H1 (cell line): ENCODE results near the gene CRTC1. TPM values are rescaled to one million over a fixed set of nuclear protein-coding genes. Genes with fewer than 3 reads are reported as not detected.

ENCODE experiments used
- BACH1 ChIP-seq: IDR thresholded peaks from 2 replicates; pipeline ENCODE4 v1.6.1; 2012; ENCODE audit warnings: low read length, improper control_type of control experiment
- BRCA1 ChIP-seq: IDR thresholded peaks from 2 replicates; pipeline ENCODE4 v1.6.1; 2012; ENCODE audit warnings: low read depth, low read length, improper control_type of control experiment
- CTBP2 ChIP-seq: IDR thresholded peaks from 2 replicates; pipeline ENCODE4 v1.7.0; 2011; ENCODE audit warnings: borderline replicate concordance, mild to moderate bottlenecking, moderate library complexity, mixed read lengths, low read length; ENCODE audit not compliant: insufficient read depth, insufficient read length
- EP300 ChIP-seq, 2 experiments: IDR thresholded peaks; 1 replicate in 1 of 2; 2 replicates in 1 of 2; pipeline ENCODE4 v1.6.1; 2011 to 2012; ENCODE audit warnings: low read depth in 2 of 2, low read length in 2 of 2, mild to moderate bottlenecking in 2 of 2, borderline replicate concordance in 1 of 2, inconsistent platforms in 1 of 2, moderate library complexity in 1 of 2
- HDAC6 ChIP-seq: IDR thresholded peaks from one replicate; pipeline ENCODE4 v1.7.1; 2012; ENCODE audit warnings: low read depth, mild to moderate bottlenecking, inconsistent platforms, low read length, moderate library complexity
- KDM5A ChIP-seq: fragments of 200-600 bp; IDR thresholded peaks from 2 replicates; pipeline ENCODE4 v1.7.1; 2012; ENCODE audit warnings: mild to moderate bottlenecking, low read length, inconsistent platforms, mixed read lengths
- NANOG ChIP-seq: IDR thresholded peaks from 2 replicates; pipeline ENCODE4 v1.6.1; 2011; ENCODE audit warnings: low read length, low read depth, mild to moderate bottlenecking, inconsistent platforms; ENCODE audit not compliant: insufficient read depth, poor library complexity, severe bottlenecking
- POLR2AphosphoS5 ChIP-seq: IDR thresholded peaks from 2 replicates; pipeline ENCODE4 v1.6.1; 2011; ENCODE audit warnings: low read depth, low read length
- SP4 ChIP-seq: IDR thresholded peaks from 2 replicates; pipeline ENCODE4 v1.6.1; 2012; ENCODE audit warnings: low read length, inconsistent platforms
- TCF12 ChIP-seq: IDR thresholded peaks from 2 replicates; pipeline ENCODE4 v1.6.1; 2011; ENCODE audit warnings: low read depth, mild to moderate bottlenecking, low read length
- USF2 ChIP-seq: IDR thresholded peaks from 2 replicates; pipeline ENCODE4 v1.6.1; 2011; ENCODE audit warnings: low read length, improper control_type of control experiment
- polyA plus RNA-seq, 7 experiments: library from polyadenylated mRNA; depleted of rRNA in 3 of 7; stranded (reverse) in 5 of 7; unstranded in 2 of 7; fragments of >200 nt in 5 of 7; fragments of 200-250 nt in 2 of 7; gene quantifications; 1 replicate in 5 of 7; 2 replicates in 1 of 7; 4 replicates in 1 of 7; pipeline versions ENCODE4 v1.2.1 to v1.2.3, GENCODE V29; 2011 to 2013; ENCODE audit warnings: missing spikeins in 2 of 7, mixed read lengths in 2 of 7
- total RNA-seq: library from RNA; stranded (reverse); fragmentation: NEBNext Ultra II Directional; extraction: Animal tissue kit (Norgen Biotek cat#: 25700); gene quantifications from 2 replicates; pipeline ENCODE4 v1.2.1, GENCODE V29; 2021

CRTC1 gene
- total and polyA plus RNA-seq, 2 of the 8 experiments (the other 6 are each of a cell fraction or from before 2014, with no cell fraction given), result 2.9 to 8.5 TPM

- TF ChIP-seq SP4, result no peak
- no peak for TF ChIP-seq TCF12
- TF ChIP-seq POLR2AphosphoS5, result no peak
- TF ChIP-seq CTBP2, result no peak
- TF ChIP-seq BRCA1, result no peak
- no peak for TF ChIP-seq EP300 (IDR thresholded peaks at IDR 0.05; ENCODE audit: borderline replicate concordance in 1 of 2, low read depth in 2 of 2, low read length in 2 of 2)
- no peak for TF ChIP-seq NANOG
- TF ChIP-seq BACH1, result no peak
- no peak for TF ChIP-seq USF2
- no peak for TF ChIP-seq HDAC6
- no peak for TF ChIP-seq KDM5A
These were observed 20.6 kb downstream of the CRTC1 start (continued) for GRCh38 chr19:18704054-18704453.
